ENCODE measurements around the gene EVC.
A peak's percentile ranks its signal among the peaks of the same experiment; 100 is the strongest.

EVC gene

GRCh38 chr4:5823542-5824211, 112.7 kb downstream of the EVC start:
- Histone ChIP-seq H3K36me3 (replicated peaks in 1 of 2; ENCODE audit: control insufficient read depth in 2 of 2, insufficient read depth in 2 of 2, low read length in 2 of 2) (peaks cover 66 to 100% of the 10 kb centered on the region in 2 donors), H3K4me1 (ENCODE audit: control insufficient read depth in 2 of 2, insufficient read depth in 1 of 2, low read depth in 1 of 2, low read length in 2 of 2) (peaks cover 0 to 2% of the 10 kb centered on the region in 2 donors)

GRCh38 chr4:5824227-5824626, 113.2 kb downstream of the EVC start:
- Histone ChIP-seq H3K18ac (ENCODE audit: low read length) (no peak overlapping the region), H4K91ac (ENCODE audit: low read depth, low read length, poor library complexity) (no peak overlapping the region), H3K9me3 (replicated peaks in 1 of 2; ENCODE audit: control insufficient read depth in 2 of 2, insufficient read depth in 1 of 2, low read depth in 1 of 2, low read length in 2 of 2) (peaks cover 0 to 4% of the 10 kb centered on the region in 2 donors), H2AK5ac (ENCODE audit: low read depth, low read length) (no peak overlapping the region), H3K9ac (ENCODE audit: low read depth, low read length, poor library complexity) (no peak overlapping the region), H2AFZ (ENCODE audit: low read length) (no peak overlapping the region), H3K79me1 (ENCODE audit: low read depth, low read length) (no peaks in the 10 kb centered on the region), H3K4me1 (ENCODE audit: control insufficient read depth in 2 of 2, insufficient read depth in 1 of 2, low read depth in 1 of 2, low read length in 2 of 2) (peaks cover 0 to 2% of the 10 kb centered on the region in 2 donors), H3K4ac (ENCODE audit: low read length) (no peak overlapping the region), H4K8ac (ENCODE audit: low read depth, low read length) (no peak overlapping the region), H2BK12ac (ENCODE audit: low read length) (no peak overlapping the region), H2BK15ac (ENCODE audit: low read length) (no peak overlapping the region), H3K23ac (ENCODE audit: low read depth, low read length, poor library complexity) (no peak overlapping the region), H3K27ac (replicated peaks; ENCODE audit: low read length) (no peak overlapping the region), H3K4me3 (ENCODE audit: low read length in 2 of 2) (no peak overlapping the region), H3K27me3 (ENCODE audit: control insufficient read depth in 3 of 3, insufficient read depth in 3 of 3, low read depth in 1 of 3, low read length in 3 of 3) (no peaks in the 10 kb centered on the region), H3K14ac (ENCODE audit: low read length) (no peak overlapping the region), H2BK120ac (ENCODE audit: low read depth, low read length) (no peak overlapping the region), H2BK5ac (ENCODE audit: low read length) (no peak overlapping the region), H3K4me2 (ENCODE audit: insufficient read depth, low read length, poor library complexity, severe bottlenecking) (no peak overlapping the region), H3K36me3 (replicated peaks in 1 of 2; ENCODE audit: control insufficient read depth in 2 of 2, insufficient read depth in 2 of 2, low read length in 2 of 2) (peaks cover 64 to 100% of the 10 kb centered on the region in 2 donors)
- DNase-seq (ENCODE audit: low spot score), result no peak
- no CpG with 5 or more reads among the region's 7 CpGs for whole genome bisulfite sequencing, 2 donors (ENCODE audit: extremely low coverage in 2 of 2, insufficient read length in 2 of 2, insufficient replicate concordance in 1 of 2)

More at GRCh38 chr4:5823542-5824211, 112.7 kb downstream of the EVC start:
- H3K9ac ChIP-seq (ENCODE audit: low read depth, low read length, poor library complexity), result no peak overlapping the region
- WGBS, 2 donors (ENCODE audit: extremely low coverage in 2 of 2, insufficient read length in 2 of 2, insufficient replicate concordance in 1 of 2), result no CpG with 5 or more reads among the region's 10 CpGs
- no peak overlapping the region for H3K4me2 ChIP-seq (ENCODE audit: insufficient read depth, low read length, poor library complexity, severe bottlenecking)
- H2AFZ ChIP-seq (ENCODE audit: low read length), result no peak overlapping the region
- H3K27me3 ChIP-seq (ENCODE audit: control insufficient read depth in 3 of 3, insufficient read depth in 3 of 3, low read depth in 1 of 3, low read length in 3 of 3), result no peaks in the 10 kb centered on the region
- no peaks in the 10 kb centered on the region for H3K79me1 ChIP-seq (ENCODE audit: low read depth, low read length)
- no peak overlapping the region for H4K8ac ChIP-seq (ENCODE audit: low read depth, low read length)
- DNase-seq (ENCODE audit: low spot score), result no peak
- H2BK15ac ChIP-seq (ENCODE audit: low read length), result no peak overlapping the region
- H2AK5ac ChIP-seq (ENCODE audit: low read depth, low read length), result no peak overlapping the region
- no peak overlapping the region for H4K91ac ChIP-seq (ENCODE audit: low read depth, low read length, poor library complexity)
- H2BK12ac ChIP-seq (ENCODE audit: low read length), result no peak overlapping the region
- H3K4me3 ChIP-seq (ENCODE audit: low read length in 2 of 2), result no peak overlapping the region
- H3K4ac ChIP-seq (ENCODE audit: low read length), result no peak overlapping the region
- no peak overlapping the region for H2BK120ac ChIP-seq (ENCODE audit: low read depth, low read length)
- H3K9me3 ChIP-seq (replicated peaks in 1 of 2; ENCODE audit: control insufficient read depth in 2 of 2, insufficient read depth in 1 of 2, low read depth in 1 of 2, low read length in 2 of 2), result peaks cover 0 to 4% of the 10 kb centered on the region in 2 donors
- no peak overlapping the region for H3K18ac ChIP-seq (ENCODE audit: low read length)
- no peak overlapping the region for H3K14ac ChIP-seq (ENCODE audit: low read length)
- H2BK5ac ChIP-seq (ENCODE audit: low read length), result no peak overlapping the region
- H3K23ac ChIP-seq (ENCODE audit: low read depth, low read length, poor library complexity), result no peak overlapping the region
- H3K27ac ChIP-seq (replicated peaks; ENCODE audit: low read length), result no peak overlapping the region

GRCh38 chr4:5824635-5825034, 113.6 kb downstream of the EVC start:
- Histone ChIP-seq H2AFZ (ENCODE audit: low read length) (no peak overlapping the region), H4K8ac (ENCODE audit: low read depth, low read length) (no peak overlapping the region), H2BK5ac (ENCODE audit: low read length) (no peak overlapping the region), H4K91ac (ENCODE audit: low read depth, low read length, poor library complexity) (no peak overlapping the region), H2AK5ac (ENCODE audit: low read depth, low read length) (no peak overlapping the region), H3K36me3 (replicated peaks in 1 of 2; ENCODE audit: control insufficient read depth in 2 of 2, insufficient read depth in 2 of 2, low read length in 2 of 2) (peaks cover 62 to 100% of the 10 kb centered on the region in 2 donors), H2BK15ac (ENCODE audit: low read length) (no peak overlapping the region), H3K27me3 (ENCODE audit: control insufficient read depth in 3 of 3, insufficient read depth in 3 of 3, low read depth in 1 of 3, low read length in 3 of 3) (no peaks in the 10 kb centered on the region), H3K14ac (ENCODE audit: low read length) (no peak overlapping the region), H3K9me3 (replicated peaks in 1 of 2; ENCODE audit: control insufficient read depth in 2 of 2, insufficient read depth in 1 of 2, low read depth in 1 of 2, low read length in 2 of 2) (peaks cover 0 to 4% of the 10 kb centered on the region in 2 donors), H3K4ac (ENCODE audit: low read length) (no peak overlapping the region), H3K79me1 (ENCODE audit: low read depth, low read length) (no peaks in the 10 kb centered on the region), H3K27ac (replicated peaks; ENCODE audit: low read length) (no peak overlapping the region), H3K4me2 (ENCODE audit: insufficient read depth, low read length, poor library complexity, severe bottlenecking) (no peak overlapping the region), H3K4me1 (ENCODE audit: control insufficient read depth in 2 of 2, insufficient read depth in 1 of 2, low read depth in 1 of 2, low read length in 2 of 2) (peaks cover 0 to 2% of the 10 kb centered on the region in 2 donors), H3K9ac (ENCODE audit: low read depth, low read length, poor library complexity) (no peak overlapping the region), H3K23ac (ENCODE audit: low read depth, low read length, poor library complexity) (no peak overlapping the region), H3K18ac (ENCODE audit: low read length) (no peak overlapping the region), H2BK12ac (ENCODE audit: low read length) (no peak overlapping the region), H3K4me3 (ENCODE audit: low read length in 2 of 2) (no peak overlapping the region), H2BK120ac (ENCODE audit: low read depth, low read length) (no peak overlapping the region)
- WGBS, 2 donors (ENCODE audit: extremely low coverage in 2 of 2, insufficient read length in 2 of 2, insufficient replicate concordance in 1 of 2), result no CpG with 5 or more reads among the region's 6 CpGs
- DNase-seq (ENCODE audit: low spot score), result no peak

GRCh38 chr4:5825321-5826041, 114.5 kb downstream of the EVC start:
- Histone ChIP-seq H3K4me3 (ENCODE audit: low read length in 2 of 2) (peak overlapping the region in 1 of 2 donors; percentile 67), H2AFZ (ENCODE audit: low read length) (no peak overlapping the region), H2AK5ac (ENCODE audit: low read depth, low read length) (no peak overlapping the region), H2BK120ac (ENCODE audit: low read depth, low read length) (no peak overlapping the region), H3K14ac (ENCODE audit: low read length) (peak overlapping the region; percentile 10), H3K27me3 (ENCODE audit: control insufficient read depth in 3 of 3, insufficient read depth in 3 of 3, low read depth in 1 of 3, low read length in 3 of 3) (no peaks in the 10 kb centered on the region), H2BK15ac (ENCODE audit: low read length) (no peak overlapping the region), H3K79me1 (ENCODE audit: low read depth, low read length) (no peaks in the 10 kb centered on the region), H4K91ac (ENCODE audit: low read depth, low read length, poor library complexity) (no peak overlapping the region), H3K9me3 (replicated peaks in 1 of 2; ENCODE audit: control insufficient read depth in 2 of 2, insufficient read depth in 1 of 2, low read depth in 1 of 2, low read length in 2 of 2) (peaks cover 0 to 4% of the 10 kb centered on the region in 2 donors), H3K4me2 (ENCODE audit: insufficient read depth, low read length, poor library complexity, severe bottlenecking) (no peak overlapping the region), H3K4me1 (ENCODE audit: control insufficient read depth in 2 of 2, insufficient read depth in 1 of 2, low read depth in 1 of 2, low read length in 2 of 2) (peaks cover 0 to 2% of the 10 kb centered on the region in 2 donors), H2BK5ac (ENCODE audit: low read length) (no peak overlapping the region), H3K18ac (ENCODE audit: low read length) (no peak overlapping the region), H3K36me3 (replicated peaks in 1 of 2; ENCODE audit: control insufficient read depth in 2 of 2, insufficient read depth in 2 of 2, low read length in 2 of 2) (peaks cover 60 to 100% of the 10 kb centered on the region in 2 donors), H4K8ac (ENCODE audit: low read depth, low read length) (no peak overlapping the region), H3K27ac (replicated peaks; ENCODE audit: low read length) (no peak overlapping the region), H2BK12ac (ENCODE audit: low read length) (no peak overlapping the region), H3K23ac (ENCODE audit: low read depth, low read length, poor library complexity) (peak overlapping the region; percentile 46), H3K4ac (ENCODE audit: low read length) (peak overlapping the region; percentile 10), H3K9ac (ENCODE audit: low read depth, low read length, poor library complexity) (no peak overlapping the region)
- no CpG with 5 or more reads among the region's 19 CpGs for WGBS, 2 donors (ENCODE audit: extremely low coverage in 2 of 2, insufficient read length in 2 of 2, insufficient replicate concordance in 1 of 2)
- no peak for DNase-seq (ENCODE audit: low spot score)

Measured in neuronal stem cell (in vitro differentiated cells).